ENCODE results near the gene GSTA3.
"Not testable (repeated sequence)": the region's sequence is repeated elsewhere in the genome, so short reads cannot be mapped to it uniquely, and the experiment has no call there.

Gene GSTA3

DNA sequence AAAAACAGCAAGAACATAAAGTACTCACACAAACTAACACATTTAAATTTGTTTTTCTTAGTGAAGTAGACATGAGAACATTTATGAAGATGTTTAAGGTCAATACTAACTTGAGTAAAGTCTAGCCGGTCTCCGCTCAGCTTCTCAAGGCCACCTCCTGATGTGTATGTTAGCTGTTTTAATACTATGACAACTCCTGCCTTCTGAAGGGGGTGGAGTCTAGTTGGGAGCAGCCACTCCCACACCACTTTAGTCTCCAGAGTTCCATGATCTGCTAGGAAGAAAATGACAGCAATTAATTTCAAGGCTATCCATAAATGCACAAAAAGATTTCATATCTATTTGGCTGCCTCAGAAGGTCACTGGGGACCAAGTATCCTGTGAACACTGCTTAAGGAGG lies at the start of gene GSTA3:
GSTA3 (minus strand) TSS at position 168 of the 400 bp plus-strand sequence. CDS start 3,864 bp downstream, outside the sequence.
- no peak for DNase-seq (ENCODE audit: low spot score)

DNA sequence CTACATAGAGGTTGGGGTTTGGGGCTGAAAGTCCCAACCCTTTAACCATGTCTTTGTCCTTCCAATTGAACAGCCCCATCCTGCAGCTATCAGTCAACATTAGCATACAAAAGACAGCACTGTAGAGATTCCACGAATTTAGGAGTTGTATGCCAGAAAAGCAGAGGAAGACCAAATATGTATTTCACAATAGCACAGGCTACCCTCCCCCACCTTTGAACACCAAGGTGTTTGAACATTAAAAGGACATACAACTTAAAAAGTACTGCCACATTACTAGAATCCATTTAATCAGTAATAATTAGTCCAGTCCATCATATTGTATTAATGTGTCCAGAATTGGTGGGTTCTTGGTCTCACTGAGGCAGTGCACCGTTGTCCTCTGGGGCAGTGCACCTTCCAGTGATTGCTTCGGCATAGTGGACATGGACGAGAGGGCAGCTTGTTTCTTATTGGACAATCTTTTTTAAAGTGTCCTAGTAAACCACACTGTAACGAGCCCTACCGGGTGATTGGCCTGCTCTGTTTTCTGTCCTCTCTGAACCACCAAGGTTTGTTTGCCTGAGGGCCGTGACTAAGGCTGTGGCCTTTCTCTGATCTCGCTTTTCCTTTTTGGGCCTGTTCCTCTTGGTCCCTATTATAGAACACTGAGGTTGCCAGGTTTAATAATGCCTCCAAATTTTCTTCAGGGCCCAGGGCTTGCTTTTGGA lies 49.2 kb upstream of the GSTA3 start:
- no peak for DNase-seq (ENCODE audit: low spot score)

DNA sequence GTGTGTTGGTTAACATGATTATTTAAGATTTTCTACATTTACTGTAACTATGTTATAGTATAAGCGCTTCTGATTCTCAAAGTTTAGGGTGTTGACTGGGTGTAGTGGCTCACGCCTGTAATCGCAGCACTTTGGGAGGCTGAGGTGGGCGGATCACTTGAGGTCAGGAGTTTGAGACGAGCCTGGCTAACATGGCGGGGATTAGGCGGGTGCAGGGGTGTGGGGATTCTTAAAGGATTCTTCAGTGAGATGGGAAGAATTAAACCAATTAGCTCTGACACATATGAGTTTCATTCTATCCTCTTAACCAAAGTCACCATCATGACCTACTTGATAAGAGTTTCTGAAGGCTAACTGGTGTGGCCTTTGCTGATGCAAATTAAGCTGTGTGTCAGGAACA lies 46.4 kb upstream of the GSTA3 start:
- DNase-seq (ENCODE audit: low spot score), result no peak

DNA sequence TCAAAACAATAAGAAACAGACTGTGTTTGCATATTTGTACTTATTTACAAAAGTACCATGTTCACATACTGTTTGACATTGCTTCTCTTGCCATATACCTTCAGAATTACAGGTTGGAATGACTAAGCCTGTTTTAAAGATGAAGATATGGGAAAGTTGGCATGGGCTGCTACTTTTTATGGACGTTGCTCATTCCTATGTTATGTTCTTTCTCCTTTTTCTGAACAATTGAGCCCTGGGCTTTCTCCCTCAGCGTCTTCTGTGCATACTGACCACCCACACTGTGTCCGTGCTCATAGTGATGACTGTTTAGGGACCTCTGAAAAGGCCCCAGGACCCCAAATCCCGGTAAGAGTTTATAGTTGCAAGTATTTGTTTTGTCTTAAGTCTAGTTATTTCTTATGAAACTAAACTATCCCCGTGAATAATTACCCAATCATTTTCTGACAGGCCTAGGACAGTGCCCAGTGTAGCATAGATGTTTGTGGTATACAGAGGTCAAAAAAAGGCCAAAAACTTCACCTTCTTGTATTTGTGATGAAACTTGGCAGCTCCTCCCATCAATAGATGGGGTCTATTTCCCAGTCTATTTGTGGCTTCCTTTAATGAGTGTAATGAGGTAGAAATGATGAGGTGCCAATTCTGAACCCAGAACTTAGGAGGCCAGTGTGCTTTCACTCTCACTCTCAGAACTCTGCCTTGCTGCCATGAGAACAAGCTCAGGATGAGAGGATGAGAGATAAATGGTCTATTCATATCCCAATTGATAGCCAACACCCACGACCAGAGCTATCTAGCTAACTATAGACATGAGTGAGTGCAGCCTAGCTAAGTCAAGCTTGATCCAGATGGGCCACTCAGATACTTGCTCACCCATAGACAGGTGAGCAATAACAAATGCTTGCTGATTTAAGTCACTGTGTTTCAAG lies 44.7 kb upstream of the GSTA3 start:
- DNase-seq (ENCODE audit: low spot score), result no peak

DNA sequence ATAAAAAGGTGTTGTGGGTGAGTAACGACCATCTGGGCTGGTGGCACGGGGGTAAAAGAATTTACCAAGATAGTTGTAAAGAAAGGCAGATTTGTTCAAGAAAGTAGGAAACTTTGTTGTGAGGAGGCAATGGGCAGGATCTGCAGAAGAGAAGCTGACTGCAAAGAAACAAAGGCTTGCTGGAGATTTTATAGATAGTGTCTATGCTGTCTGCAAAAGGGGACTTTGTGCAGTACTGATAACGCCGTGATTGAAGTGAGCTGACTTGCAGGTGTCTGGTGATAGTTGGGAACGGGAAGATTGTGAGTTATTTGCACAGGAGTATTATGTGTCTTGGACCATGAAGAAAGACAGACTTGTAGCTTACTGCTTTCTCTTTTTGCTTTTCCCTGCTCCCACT lies 36.8 kb upstream of the GSTA3 start:
- DNase-seq (ENCODE audit: low spot score), result no peak

DNA sequence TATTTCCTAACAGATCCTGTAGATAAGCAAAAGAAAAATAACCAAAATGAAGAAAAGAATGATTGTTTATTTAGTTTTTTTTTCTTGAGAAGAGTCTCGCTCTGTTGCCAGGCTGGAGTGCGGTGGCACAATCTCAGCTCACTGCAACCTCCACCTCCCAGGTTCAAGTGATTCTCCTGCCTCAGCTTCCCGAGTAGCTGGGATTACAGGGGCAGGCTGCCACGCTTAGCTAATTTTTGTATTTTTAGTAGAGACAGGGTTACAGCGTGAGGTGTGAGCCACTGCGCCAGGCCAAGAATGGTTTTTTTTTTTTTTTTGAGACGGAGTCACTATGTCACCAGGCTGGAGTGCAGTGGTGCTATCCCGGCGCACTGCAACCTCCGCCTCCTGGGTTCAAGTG lies 33.3 kb upstream of the GSTA3 start:
- not testable (repeated sequence) for DNase-seq (ENCODE audit: low spot score)

DNA sequence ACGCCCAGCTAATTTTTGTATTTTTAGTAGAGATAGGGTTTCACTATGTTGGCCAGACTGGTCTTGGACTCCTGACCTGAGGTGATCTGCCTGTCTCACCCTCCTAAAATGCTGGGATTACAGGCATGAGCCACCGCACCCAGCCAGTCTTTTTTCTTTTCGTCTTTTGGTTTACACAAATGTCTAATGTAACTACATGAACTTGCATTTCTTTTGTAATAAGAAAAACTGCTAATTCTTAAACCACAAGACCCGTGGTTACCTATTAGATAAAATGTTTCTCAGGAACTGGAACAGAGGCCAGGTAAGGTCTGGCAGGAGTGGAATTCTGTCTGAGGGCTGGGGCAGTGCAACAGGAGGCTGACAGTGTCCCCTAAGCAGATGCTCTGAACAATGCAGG lies 32.7 kb upstream of the GSTA3 start:
- DNase-seq (ENCODE audit: low spot score), result no peak

DNA sequence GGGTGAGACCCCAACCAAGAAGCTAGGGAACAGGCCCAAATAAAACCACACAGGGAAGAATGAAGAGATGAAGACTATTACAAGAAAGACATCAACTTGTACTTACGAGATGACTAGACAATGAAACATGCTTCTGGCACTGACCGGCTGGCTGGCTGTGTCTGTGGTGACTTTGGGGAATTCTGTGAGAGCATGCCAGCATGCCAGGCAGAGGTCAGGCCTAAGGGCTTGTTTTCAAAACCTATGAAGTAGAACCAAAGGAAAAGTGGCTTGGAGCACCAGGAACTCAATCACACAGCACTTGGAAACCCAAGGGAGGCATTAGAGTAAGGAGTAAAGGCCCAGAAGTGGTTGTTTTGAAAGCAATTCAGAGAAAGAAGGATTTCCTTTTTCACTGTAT lies 28.4 kb upstream of the GSTA3 start:
- no peak for DNase-seq (ENCODE audit: low spot score)

DNA sequence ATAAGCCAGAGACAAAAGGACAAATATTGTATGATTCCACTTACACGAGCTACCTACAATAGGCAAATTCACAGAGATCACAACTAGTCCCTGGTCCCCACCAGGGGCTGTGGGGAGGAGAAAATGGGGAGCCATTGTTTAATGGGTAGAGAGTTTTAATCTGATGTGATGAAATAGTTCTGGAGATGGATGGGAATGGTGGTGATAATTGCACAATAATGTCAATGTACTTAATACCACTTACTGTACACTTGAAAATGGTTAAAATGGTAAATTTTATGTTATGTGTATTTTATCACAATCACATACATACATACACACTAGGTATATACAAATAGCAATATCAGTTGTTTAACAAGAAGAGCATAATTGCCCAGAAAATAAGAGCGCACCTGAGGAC lies 24.3 kb upstream of the GSTA3 start:
- no peak for DNase-seq (ENCODE audit: low spot score)

DNA sequence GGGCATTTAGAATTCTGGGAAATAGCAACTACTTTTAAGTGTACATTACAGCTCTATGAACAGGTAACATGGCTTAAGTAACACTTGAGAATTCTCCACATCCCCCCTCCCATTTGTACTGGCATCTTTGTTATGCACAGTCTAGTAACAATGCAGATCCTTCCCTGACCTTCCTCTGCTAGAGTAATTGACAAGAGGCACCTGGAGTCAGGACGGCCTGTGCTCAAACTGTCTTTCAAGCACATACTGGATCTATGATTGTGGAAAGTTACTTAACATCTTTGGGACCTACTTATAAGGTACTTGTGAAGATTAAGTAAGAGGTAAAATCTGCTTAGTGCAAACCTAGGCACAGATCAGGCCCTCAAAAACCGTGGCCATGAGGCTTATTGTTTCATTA lies 21.9 kb upstream of the GSTA3 start:
- no peak for DNase-seq (ENCODE audit: low spot score)

DNA sequence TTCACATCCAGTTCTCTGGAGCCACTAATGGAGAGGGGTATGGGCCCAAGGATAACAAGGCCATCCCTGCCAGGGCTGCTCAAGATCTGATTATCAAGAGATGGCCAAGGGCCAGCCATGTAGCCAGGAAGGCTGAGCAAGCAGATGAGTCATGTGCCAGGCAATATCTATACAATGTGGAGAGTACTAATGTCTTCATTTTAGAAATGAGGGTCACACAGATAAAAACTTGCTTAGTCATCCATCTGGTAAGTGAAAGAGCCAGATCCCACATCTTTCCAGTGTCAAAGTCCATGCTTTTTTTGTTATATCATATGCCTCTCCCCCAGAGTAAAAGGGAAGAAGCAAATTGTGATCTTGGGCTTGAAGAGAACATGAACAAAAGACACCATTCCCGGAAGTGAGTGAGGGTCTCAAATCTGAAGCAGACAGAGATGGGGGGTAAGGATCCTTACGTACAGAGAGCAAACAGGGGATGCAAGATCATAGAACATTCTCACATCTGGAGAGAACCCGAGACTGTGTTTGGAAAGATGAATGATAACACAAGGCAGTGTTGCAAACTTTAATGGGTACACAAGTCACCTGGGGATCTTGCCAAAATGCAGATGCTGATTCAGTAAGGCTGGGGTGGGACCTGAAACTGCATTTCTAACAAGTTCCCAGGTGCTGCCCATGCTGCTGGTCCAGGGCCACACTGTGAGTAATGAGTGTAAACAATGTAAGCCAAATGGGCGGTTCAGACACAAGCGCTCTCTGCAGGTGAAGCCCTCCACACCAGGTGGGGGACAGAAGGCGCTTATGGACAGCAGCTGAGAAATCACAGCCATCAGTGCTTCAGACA lies 20.0 kb upstream of the GSTA3 start:
- DNase-seq (ENCODE audit: low spot score), result peak; percentile 92

DNA sequence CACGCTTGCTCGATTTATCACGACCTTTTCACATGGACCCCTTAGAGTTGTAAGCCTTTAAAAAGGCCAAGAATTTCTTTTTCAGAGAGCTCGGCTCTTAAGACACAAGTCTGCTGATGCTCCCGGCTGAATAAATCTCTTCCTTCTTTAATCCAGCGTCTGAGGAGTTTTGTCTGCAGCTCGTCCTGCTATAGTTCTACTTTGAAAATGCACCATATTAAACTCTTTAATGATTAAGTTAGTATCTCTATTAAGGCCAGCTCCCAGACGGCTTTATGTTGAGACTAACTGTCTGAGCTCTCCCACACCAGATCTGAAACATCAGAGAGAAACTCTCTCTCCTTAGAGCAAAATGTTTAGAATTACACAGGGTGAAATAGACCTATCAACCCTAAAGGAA lies 18.0 kb upstream of the GSTA3 start:
- DNase-seq (ENCODE audit: low spot score), result no peak

DNA sequence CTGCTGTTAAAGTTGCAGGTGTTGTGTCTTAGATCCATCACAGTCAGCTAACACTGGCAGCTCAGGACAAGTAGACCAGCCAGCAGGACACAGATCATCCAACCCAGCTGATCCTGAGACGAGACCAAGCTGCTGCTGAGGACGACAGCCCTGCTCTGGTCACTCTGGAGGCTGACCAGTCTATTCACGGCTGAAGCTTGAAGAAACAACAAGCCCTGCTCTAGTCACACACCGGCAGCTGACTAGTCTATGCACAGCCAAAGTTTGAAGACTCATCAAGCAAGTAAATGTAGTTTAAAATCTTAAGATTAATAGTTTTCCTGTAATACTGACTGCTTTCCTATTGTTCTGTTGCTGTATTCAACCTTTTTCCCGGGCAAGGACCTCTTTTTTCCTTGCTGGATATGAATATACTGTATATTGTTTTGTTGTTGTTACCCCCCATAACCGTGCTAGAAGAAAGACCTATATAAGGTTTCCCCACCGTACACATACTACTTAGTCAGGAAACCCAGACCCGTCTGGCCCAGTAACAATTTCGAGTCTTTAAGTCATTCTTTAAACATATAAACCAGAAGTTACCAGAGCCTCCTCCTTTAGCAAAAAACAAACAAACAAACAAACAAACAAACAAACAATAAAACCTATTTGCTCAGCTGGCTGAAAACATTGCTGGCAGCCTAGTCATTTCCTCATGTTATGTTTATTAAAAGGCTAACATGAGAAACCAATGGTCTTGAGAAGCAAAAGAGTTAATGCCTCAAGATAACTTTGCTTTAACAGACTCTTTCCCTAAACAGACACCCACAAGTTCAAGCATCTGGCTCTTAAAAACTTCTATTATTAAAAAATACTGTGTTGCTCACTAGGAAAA lies 16.7 kb upstream of the GSTA3 start:
- peak; percentile 33 for DNase-seq (ENCODE audit: low spot score)

DNA sequence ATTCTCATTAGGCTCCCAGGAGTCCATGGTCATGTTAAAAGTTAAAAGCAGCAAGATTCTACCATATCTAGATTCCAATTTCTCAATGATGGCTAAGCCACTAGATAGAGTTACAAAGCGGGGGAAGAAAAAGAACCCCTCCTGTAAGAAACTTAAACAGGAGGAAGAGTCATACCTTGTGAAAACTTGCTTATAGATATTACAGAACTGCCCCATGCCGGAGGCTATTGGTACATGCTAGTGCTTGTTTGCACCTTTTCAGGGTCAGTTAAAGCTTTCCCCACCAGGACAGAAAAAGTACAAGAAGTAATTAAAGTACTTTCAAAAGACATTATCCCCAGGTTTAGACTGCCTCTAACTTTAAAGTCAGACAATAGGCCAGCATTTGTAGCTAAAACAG lies 15.5 kb upstream of the GSTA3 start:
- DNase-seq (ENCODE audit: low spot score), result no peak

DNA sequence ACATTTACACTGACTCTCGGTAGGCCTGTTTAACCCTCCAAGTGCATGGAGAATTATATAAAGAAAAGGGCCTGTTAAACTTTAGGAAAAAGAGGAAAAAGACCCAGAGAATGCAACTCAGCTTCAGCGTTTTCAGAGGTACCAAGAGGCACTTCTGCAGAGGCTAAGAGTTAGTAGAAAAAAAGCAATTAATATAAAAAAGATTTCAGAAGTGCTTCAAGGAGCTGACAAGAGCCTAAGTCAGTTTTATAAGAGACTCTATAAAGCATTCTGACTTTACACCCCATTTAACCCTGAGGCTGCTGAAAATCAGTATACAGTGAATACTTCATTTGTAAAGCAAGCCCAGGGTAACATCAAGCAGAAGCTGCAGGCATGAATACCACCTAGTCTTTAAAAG lies 14.2 kb upstream of the GSTA3 start:
- not testable (repeated sequence) for DNase-seq (ENCODE audit: low spot score)

DNA sequence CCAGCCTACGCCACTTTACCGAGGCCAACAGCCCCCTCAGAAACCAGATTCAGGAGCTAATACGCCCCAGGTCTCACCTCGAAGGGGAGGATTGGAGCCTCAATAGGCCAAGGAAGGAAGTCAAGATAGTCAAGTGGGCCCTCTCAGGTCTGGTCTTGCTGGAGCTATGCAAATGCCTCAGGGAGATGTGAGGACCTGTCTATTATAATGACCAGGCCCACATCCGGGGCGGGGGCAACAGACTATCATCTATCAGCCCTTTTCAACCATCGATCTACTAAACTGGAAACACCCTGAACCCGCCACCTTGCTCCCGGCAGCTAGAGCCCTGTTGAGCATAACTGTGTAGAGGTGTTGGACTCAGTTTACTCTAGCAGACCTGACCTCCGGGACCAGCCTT lies 12.7 kb upstream of the GSTA3 start:
- no peak for DNase-seq (ENCODE audit: low spot score)

DNA sequence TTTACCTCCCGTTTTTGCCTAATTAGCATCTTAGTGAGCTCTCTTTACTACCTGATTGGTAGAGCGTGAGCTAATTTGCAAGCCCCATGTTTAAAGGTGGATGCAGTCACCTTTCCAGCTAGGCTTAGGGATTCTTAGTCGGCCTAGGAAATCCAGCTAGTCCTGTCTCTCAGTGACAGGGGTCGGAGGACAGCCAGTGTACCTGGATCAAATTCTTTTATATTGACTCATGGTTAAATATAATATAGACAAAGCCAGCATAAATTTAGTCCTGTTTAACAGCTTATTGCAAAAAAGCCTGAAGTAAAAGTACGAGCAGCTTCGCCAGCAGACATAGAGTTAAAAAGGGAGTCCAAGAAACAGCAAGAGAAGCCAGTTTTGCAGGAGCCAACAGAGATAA lies 12.2 kb upstream of the GSTA3 start:
- no peak for DNase-seq (ENCODE audit: low spot score)

DNA sequence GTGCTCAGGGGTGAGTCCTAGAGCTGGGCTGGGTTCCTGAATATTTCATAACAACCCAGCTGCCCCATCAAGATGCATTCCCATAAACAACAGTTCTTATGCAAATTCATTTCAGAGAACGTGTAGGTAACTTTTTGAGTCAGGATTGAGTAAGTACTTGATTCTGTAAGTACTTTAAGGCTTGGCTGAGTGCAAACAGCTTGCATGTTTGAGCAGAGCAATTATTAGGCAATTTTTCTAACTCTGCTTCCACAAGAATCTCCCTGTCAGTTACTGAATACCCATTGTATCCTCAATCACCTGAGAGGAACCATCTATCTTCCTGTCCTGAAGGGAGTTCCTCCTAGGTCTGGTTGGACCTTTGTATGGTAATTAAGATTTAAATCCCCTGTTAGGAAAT lies 10.0 kb upstream of the GSTA3 start:
- DNase-seq (ENCODE audit: low spot score), result not testable (repeated sequence)

DNA sequence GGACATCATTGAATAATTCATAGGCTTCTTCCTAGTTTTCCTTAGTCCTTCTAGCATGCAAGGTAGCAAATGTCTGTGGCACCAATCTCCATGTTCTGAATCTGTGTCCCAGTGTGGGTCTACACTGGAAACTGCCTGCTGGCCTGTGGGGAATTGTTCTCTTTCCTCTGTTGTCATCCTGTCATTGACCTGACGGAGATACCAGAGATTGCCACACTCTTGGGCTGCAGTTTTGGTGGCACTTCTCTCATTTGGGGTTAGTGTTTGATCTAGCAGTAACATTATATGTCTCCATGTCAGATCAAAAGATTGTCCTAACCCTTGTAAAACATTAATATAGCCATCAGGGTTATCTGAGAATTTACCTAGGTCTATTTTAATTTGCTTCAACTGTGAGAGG lies 9.3 kb upstream of the GSTA3 start:
- not testable (repeated sequence) for DNase-seq (ENCODE audit: low spot score)

DNA sequence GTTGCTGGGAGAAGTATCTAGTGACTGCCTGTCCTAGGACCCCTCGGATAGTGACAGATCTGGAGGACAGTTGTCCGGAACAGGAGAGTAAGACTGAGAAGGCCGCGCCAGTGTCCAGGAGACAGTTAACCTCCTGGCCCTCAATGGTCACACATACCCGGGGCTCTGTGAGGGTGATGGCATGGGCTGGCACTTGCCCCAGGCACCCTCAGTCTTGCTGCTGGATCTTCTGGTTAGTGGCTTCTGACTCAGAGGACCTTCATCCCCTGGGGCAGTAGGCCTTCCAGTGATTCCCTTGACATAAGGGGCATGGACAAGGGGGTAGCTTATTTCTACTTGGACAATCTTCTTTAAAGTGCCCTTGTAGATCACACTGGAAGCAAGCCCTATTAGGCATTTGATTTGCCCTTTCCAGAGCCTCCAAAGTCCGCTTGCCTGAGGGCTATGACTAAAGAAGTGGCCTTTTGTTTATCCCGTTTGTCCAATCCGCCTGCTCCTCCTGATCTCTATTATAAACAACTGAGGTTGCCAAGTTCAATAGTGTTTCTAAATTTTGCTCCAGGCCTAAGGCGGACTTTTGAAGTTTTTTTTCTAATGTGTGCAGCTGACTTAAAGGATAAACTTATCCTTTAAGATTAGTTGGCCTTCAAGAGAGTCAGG lies 8.7 kb upstream of the GSTA3 start:
- DNase-seq (ENCODE audit: low spot score), result not testable (repeated sequence)

DNA sequence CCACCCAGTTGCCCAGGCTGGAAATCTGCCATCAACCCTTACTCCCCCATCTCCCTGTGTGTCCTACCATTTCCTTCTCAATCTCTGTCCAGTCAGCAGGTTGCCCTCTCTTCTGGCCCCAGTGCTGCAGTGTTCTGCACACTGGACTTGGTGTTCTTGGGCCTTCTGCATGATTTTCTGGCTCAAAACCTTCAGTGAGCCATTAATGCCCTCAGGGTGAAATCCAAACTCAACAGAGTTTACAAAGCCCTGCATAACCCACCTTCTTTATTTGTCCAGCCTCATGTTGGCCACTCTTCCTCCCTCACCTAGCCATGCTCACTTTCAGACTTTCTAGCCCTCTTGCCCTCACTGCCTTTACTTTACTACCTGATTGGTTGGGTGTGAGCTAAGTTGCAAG lies 5.0 kb upstream of the GSTA3 start:
- DNase-seq (ENCODE audit: low spot score), result no peak

All from kidney capillary endothelial cell (primary cell).